NCI-H2171 (cell line): ENCODE measurements around the gene BCO1.

Source experiments
- DNase-seq: peaks from one replicate; lab custom pipeline; 2025; lab: John Stamatoyannopoulos, UW

The BCO1 gene

GRCh38 chr16:81321039-81321438 is 82.5 kb downstream of the BCO1 start:
- no peak for DNase-seq

GRCh38 chr16:81321536-81321935 is 83.0 kb downstream of the BCO1 start:
- DNase-seq = no peak

GRCh38 chr16:81324808-81325207 is 86.3 kb downstream of the BCO1 start:
- no peak for DNase-seq

- DNase-seq = no peak
These were observed 88.5 kb downstream of the BCO1 start for GRCh38 chr16:81327011-81327410.

- no peak for DNase-seq
These were observed 89.1 kb downstream of the BCO1 start for GRCh38 chr16:81327447-81328196.

GRCh38 chr16:81329947-81330346 is 91.5 kb downstream of the BCO1 start:
- DNase-seq = no peak

- DNase-seq = no peak
These were observed 94.9 kb downstream of the BCO1 start for GRCh38 chr16:81333356-81333755.

- DNase-seq = no peak
These were observed 97.2 kb downstream of the BCO1 start for GRCh38 chr16:81335669-81336068.

- no peak for DNase-seq
These were observed 98.6 kb downstream of the BCO1 start for GRCh38 chr16:81337097-81337496.
